Body of pancreas (tissue), 4 donors: Measurements from ENCODE around the gene MEIS2. TPM values are rescaled to one million over a fixed set of nuclear protein-coding genes. Genes with fewer than 3 reads are reported as not detected.

ENCODE experiments used
- ATAC-seq: fragments of 150-250 bp; one replicate; pipeline ENCODE4 v1.9.1; 2016
- DNase-seq, 4 donors: peaks; one replicate each; pipeline ENCODE4 v3.0.0-alpha.2; 2019
- H3K27ac ChIP-seq, 4 donors: fragments of 200-600 bp; sonication (generic); 1 replicate in 3 of 4; 2 replicates in 1 of 4; pipeline versions ENCODE4 v1.5.1 to v1.6.1; 2016 to 2019; ENCODE audit warnings: mild to moderate bottlenecking in 1 of 4, mixed read lengths in 1 of 4, moderate library complexity in 1 of 4
- H3K27me3 ChIP-seq, 2 donors: fragments of 200-600 bp; sonication (generic); one replicate each; pipeline ENCODE4 v1.6.0; 2016; ENCODE audit warnings: mild to moderate bottlenecking in 1 of 2
- H3K36me3 ChIP-seq, 2 donors: fragments of 200-600 bp; sonication (generic); replicated peaks in 1 of 2; 2 replicates each; pipeline ENCODE4 v1.5.1; 2016; ENCODE audit warnings: low read depth in 2 of 2; ENCODE audit not compliant: insufficient read depth in 1 of 2
- H3K4me1 ChIP-seq: fragments of 200-600 bp; sonication (generic); one replicate; pipeline ENCODE4 v1.6.0; 2016
- H3K4me3 ChIP-seq, 2 donors: fragments of 200-600 bp; sonication (generic); 1 replicate in 1 of 2; 2 replicates in 1 of 2; pipeline ENCODE4 v1.5.1; 2016 to 2019
- H3K9me3 ChIP-seq, 3 donors: fragments of 200-600 bp; sonication (generic); 1 replicate in 2 of 3; 2 replicates in 1 of 3; pipeline ENCODE4 v1.5.1; 2016
- CTCF ChIP-seq, 7 experiments: fragments of 450-650 bp in 4 of 7; fragments of 200-600 bp in 3 of 7; sonication (generic) in 3 of 7; IDR thresholded peaks; one replicate each; pipeline ENCODE4 v1.5.1; 2016 to 2019; ENCODE audit warnings: antibody characterized with exemption in 7 of 7
- POLR2A ChIP-seq, 3 donors: fragments of 450-650 bp; IDR thresholded peaks; one replicate each; pipeline ENCODE4 v1.6.1; 2016; ENCODE audit warnings: antibody characterized with exemption in 3 of 3, mild to moderate bottlenecking in 2 of 3
- WGBS, 2 donors: methylation state at CpG; one replicate each; pipeline ENCODE4 v1.1.5; 2017; 5-methylcytosine and 5-hydroxymethylcytosine counted together
- intact Hi-C: fragments of 100-400 bp; cut with DNase I; formaldehyde crosslinking; loops from one replicate; pipeline ENCODE4 v1.15.1; 2023
- total RNA-seq, 2 donors: library from RNA; depleted of rRNA; stranded (reverse); fragments of >200 nt; gene quantifications; one replicate each; pipeline ENCODE4 v1.1.0, GENCODE V29; 2016

Gene MEIS2
- total RNA-seq, 2 donors from 2014 or later, result 11.9 to 86.0 TPM

DNA sequence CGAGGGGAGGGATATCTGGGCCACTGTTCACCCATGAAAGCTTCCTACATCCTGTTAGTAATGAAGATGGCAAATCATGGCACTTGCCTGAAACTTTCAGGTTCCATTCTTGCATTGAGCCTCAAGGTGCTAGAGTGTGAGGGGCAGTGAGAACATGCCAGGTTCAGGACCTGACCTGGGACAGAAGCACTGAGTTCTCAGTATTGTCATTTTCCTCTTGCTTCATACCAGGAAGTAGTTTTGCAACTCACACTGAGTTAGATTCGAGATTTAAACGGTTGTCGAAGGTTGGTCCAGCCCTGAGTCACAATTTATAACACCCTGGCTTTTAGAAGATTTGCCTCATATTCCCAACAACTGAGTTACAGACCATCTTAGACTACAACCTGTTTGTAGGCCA, 11.8 kb upstream of the MEIS2 start:
- peak overlapping the region in 2 of 4 donors; percentile 3 to 46 for H3K27ac ChIP-seq
- ATAC-seq (peak; percentile 43), DNase-seq (no peak)
- no peak for TF ChIP-seq POLR2A (IDR thresholded peaks at IDR 0.05)
- TF ChIP-seq CTCF (IDR thresholded peaks at IDR 0.05), result no peak
- no peaks in the 10 kb centered on the region for H3K27me3 ChIP-seq
- H3K9me3 ChIP-seq, result no peaks in the 10 kb centered on the region
- intact Hi-C loops, result no loop called here
- peaks cover 12% of the 10 kb centered on the region for H3K4me1 ChIP-seq
- H3K36me3 ChIP-seq, result no peaks in the 10 kb centered on the region
- no peak overlapping the region for H3K4me3 ChIP-seq
- 40 to 46% methylated on average over 4 of the region's 4 CpGs for WGBS, 2 donors

GRCh38 chr15:37111427-37111717, 11.0 kb upstream of the MEIS2 start:
- intact Hi-C loops, result no loop called here
- WGBS, 2 donors, result 68 to 74% methylated on average over 3 of the region's 3 CpGs

DNA sequence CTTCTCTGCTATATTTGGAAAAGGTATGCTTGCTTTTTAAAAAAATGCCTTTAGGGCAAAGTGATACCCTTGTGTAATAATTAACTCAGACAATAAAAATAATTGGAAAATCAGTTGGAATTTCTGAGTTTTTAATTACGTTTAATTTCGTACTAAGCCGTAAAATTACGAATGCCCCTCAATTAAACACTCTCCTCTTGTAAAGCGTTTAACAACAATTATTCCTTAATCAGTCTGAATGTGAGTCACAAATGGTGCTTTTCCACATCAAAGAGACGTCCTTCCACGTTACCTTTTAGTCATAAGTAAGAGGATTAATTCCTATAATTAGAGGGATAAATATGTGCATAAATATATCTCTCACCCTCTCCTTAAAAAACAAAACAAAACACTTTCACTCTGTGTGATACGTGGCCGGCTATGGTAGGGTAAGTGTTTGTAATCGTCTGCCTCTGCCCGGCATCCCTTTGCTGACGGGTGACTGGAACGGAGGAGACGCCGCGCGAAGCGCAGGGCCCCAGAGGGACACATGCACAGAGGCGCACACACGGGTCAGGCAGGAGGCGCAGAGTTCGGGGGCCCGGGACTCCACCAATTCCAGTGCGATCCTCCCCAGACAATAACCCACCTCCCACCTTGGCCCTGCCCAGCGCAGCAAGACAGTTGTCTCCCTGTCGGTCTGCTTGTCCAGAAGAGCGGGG, 9.7 kb upstream of the MEIS2 start:
- Histone ChIP-seq H3K4me3 (no peak overlapping the region), H3K36me3 (no peaks in the 10 kb centered on the region), H3K4me1 (peaks cover 12% of the 10 kb centered on the region), H3K9me3 (no peaks in the 10 kb centered on the region), H3K27me3 (no peaks in the 10 kb centered on the region), H3K27ac (peak overlapping the region in 3 of 4 donors; percentile 22 to 58 (median 46))
- DNase-seq (peak in 3 of 4 donors; percentile 37 to 62 (median 54)), ATAC-seq (peak; percentile 67)
- 14 to 23% methylated on average over 19 to 27 of the region's 27 CpGs for WGBS, 2 donors
- TF ChIP-seq CTCF (IDR thresholded peaks at IDR 0.05) (no peak), POLR2A (IDR thresholded peaks at IDR 0.05) (no peak)
- intact Hi-C loops, result no loop called here

More at GRCh38 chr15:37111427-37111717, 11.0 kb upstream of the MEIS2 start:
- Histone ChIP-seq H3K27ac (peak overlapping the region in 2 of 4 donors; percentile 22 to 46), H3K9me3 (no peaks in the 10 kb centered on the region), H3K36me3 (no peaks in the 10 kb centered on the region), H3K4me3 (no peak overlapping the region), H3K27me3 (no peaks in the 10 kb centered on the region), H3K4me1 (peaks cover 12% of the 10 kb centered on the region)
- no peak for ATAC-seq
- no peak for DNase-seq
- TF ChIP-seq POLR2A (IDR thresholded peaks at IDR 0.05) (no peak), CTCF (IDR thresholded peaks at IDR 0.05) (no peak)

GRCh38 chr15:37109168-37109871, 9.0 kb upstream of the MEIS2 start:
- Histone ChIP-seq H3K9me3 (no peaks in the 10 kb centered on the region), H3K27me3 (no peaks in the 10 kb centered on the region), H3K4me1 (peaks cover 12% of the 10 kb centered on the region), H3K36me3 (no peaks in the 10 kb centered on the region), H3K4me3 (no peak overlapping the region), H3K27ac (no peak overlapping the region)
- 63 to 72% methylated on average over 18 of the region's 18 CpGs for WGBS, 2 donors
- intact Hi-C loops, result no loop called here
- DNase-seq, result no peak
- no peak for TF ChIP-seq POLR2A (IDR thresholded peaks at IDR 0.05)
- ATAC-seq, result no peak

- Histone ChIP-seq H3K36me3 (no peaks in the 10 kb centered on the region), H3K27me3 (no peaks in the 10 kb centered on the region), H3K9me3 (no peaks in the 10 kb centered on the region), H3K4me3 (no peak overlapping the region), H3K27ac (no peak overlapping the region), H3K4me1 (peaks cover 12% of the 10 kb centered on the region)
- intact Hi-C loops, result no loop called here
- ATAC-seq, result no peak
- no peak for DNase-seq
- 80 to 88% methylated on average over 15 of the region's 15 CpGs for WGBS, 2 donors
- TF ChIP-seq CTCF (IDR thresholded peaks at IDR 0.05), result no peak
- no peak for TF ChIP-seq POLR2A (IDR thresholded peaks at IDR 0.05)
These were observed 8.2 kb upstream of the MEIS2 start for GRCh38 chr15:37108381-37109167.
